Activated naive CD4-positive, alpha-beta T cell treated with anti-CD3 and anti-CD28 coated beads for 36 hours (primary cell): Measurements from ENCODE around the gene NTNG1. TPM values are rescaled to one million over a fixed set of nuclear protein-coding genes. Genes with fewer than 3 reads are reported as not detected.

Experiments used
- CTCF ChIA-PET: fragments of 350-600 bp; sonication (Branson Sonifier 250); formaldehyde crosslinking; loops from one replicate; lab custom pipeline; 2021; ENCODE audit warnings: antibody characterized with exemption; lab: Charles Lee
- DNase-seq: peaks from one replicate; pipeline ENCODE4 v3.0.0-alpha.2; 2020
- H3K27ac Mint-ChIP-seq: one replicate; pipeline ENCODE4 v1.8.0; 2021; ENCODE audit warnings: mild to moderate bottlenecking, mixed read lengths
- H3K27me3 Mint-ChIP-seq: one replicate; pipeline ENCODE4 v1.8.0; 2021; ENCODE audit warnings: low read depth, mixed read lengths
- H3K36me3 Mint-ChIP-seq: one replicate; pipeline ENCODE4 v1.8.0; 2021; ENCODE audit warnings: low read depth, mixed read lengths
- H3K4me1 Mint-ChIP-seq: one replicate; pipeline ENCODE4 v1.8.0; 2021; ENCODE audit warnings: low read depth, mixed read lengths
- H3K4me3 Mint-ChIP-seq: one replicate; pipeline ENCODE4 v1.8.0; 2021; ENCODE audit warnings: mild to moderate bottlenecking, moderate library complexity, mixed read lengths
- H3K9me3 Mint-ChIP-seq: one replicate; pipeline ENCODE4 v1.8.0; 2021; ENCODE audit warnings: mixed read lengths
- intact Hi-C: fragments of 100-400 bp; cut with micrococcal nuclease; formaldehyde crosslinking; loops from one replicate; pipeline ENCODE4 v1.15.1; 2023
- total RNA-seq, 2 experiments: library from RNA; stranded (reverse); gene quantifications; one replicate each; pipeline ENCODE4 v1.2.3, GENCODE V29; 2021

The NTNG1 gene
- total RNA-seq, 2 experiments from 2014 or later, result not detected

- no peaks in the 10 kb centered on the region for H3K4me1 Mint-ChIP-seq
- CTCF ChIA-PET, result interaction anchor here (1.3 to 1.4 kb wide), 2 partner anchors 14 to 255 kb away, joined by 3 to 4 read pairs; no protein-coding TSS in a partner anchor
- peak; percentile 16 for DNase-seq
- no peaks in the 10 kb centered on the region for H3K36me3 Mint-ChIP-seq
- H3K27me3 Mint-ChIP-seq, result peaks cover 2% of the 10 kb centered on the region
- no peak overlapping the region for H3K27ac Mint-ChIP-seq
- H3K4me3 Mint-ChIP-seq, result no peak overlapping the region
- H3K9me3 Mint-ChIP-seq, result no peaks in the 10 kb centered on the region
- intact Hi-C loops, result loop anchor here (2.0 to 5.0 kb wide), 2 partner anchors 252 to 470 kb away; no protein-coding TSS in a partner anchor
Observed at GRCh38 chr1:107277022-107277421, 136.2 kb downstream of the NTNG1 start.

- no peak for DNase-seq
- Mint-ChIP-seq H3K36me3 (no peaks in the 10 kb centered on the region), H3K9me3 (no peaks in the 10 kb centered on the region), H3K4me1 (no peaks in the 10 kb centered on the region), H3K27ac (no peak overlapping the region), H3K4me3 (no peak overlapping the region), H3K27me3 (no peaks in the 10 kb centered on the region)
- CTCF ChIA-PET, result no interaction called here
- intact Hi-C loops, result no loop called here
Observed at GRCh38 chr1:107286125-107286524, 145.3 kb downstream of the NTNG1 start.

GRCh38 chr1:107291987-107292386, 151.1 kb downstream of the NTNG1 start:
- H3K27ac Mint-ChIP-seq, result no peak overlapping the region
- H3K27me3 Mint-ChIP-seq, result no peaks in the 10 kb centered on the region
- DNase-seq, result no peak
- no peak overlapping the region for H3K4me3 Mint-ChIP-seq
- intact Hi-C loops, result no loop called here
- H3K4me1 Mint-ChIP-seq, result no peaks in the 10 kb centered on the region
- CTCF ChIA-PET, result no interaction called here
- H3K9me3 Mint-ChIP-seq, result no peaks in the 10 kb centered on the region
- no peaks in the 10 kb centered on the region for H3K36me3 Mint-ChIP-seq

- DNase-seq, result no peak
- intact Hi-C loops, result no loop called here
- Mint-ChIP-seq H3K4me3 (no peak overlapping the region), H3K36me3 (no peaks in the 10 kb centered on the region), H3K27me3 (no peaks in the 10 kb centered on the region), H3K9me3 (no peaks in the 10 kb centered on the region), H3K4me1 (no peaks in the 10 kb centered on the region), H3K27ac (no peak overlapping the region)
- CTCF ChIA-PET, result no interaction called here
Observed at GRCh38 chr1:107293901-107294613, 153.2 kb downstream of the NTNG1 start.

- H3K27ac Mint-ChIP-seq, result no peak overlapping the region
- H3K36me3 Mint-ChIP-seq, result no peaks in the 10 kb centered on the region
- H3K4me3 Mint-ChIP-seq, result no peak overlapping the region
- DNase-seq, result no peak
- CTCF ChIA-PET, result interaction anchor here (0.6 kb wide), 1 partner anchor 10 kb away, joined by 4 read pairs; no protein-coding TSS in a partner anchor
- intact Hi-C loops, result no loop called here
- no peaks in the 10 kb centered on the region for H3K9me3 Mint-ChIP-seq
- no peaks in the 10 kb centered on the region for H3K4me1 Mint-ChIP-seq
- H3K27me3 Mint-ChIP-seq, result no peaks in the 10 kb centered on the region
Observed at GRCh38 chr1:107294686-107295085, 153.8 kb downstream of the NTNG1 start.

- intact Hi-C loops, result no loop called here
- H3K9me3 Mint-ChIP-seq, result no peaks in the 10 kb centered on the region
- no peaks in the 10 kb centered on the region for H3K4me1 Mint-ChIP-seq
- no peaks in the 10 kb centered on the region for H3K27me3 Mint-ChIP-seq
- H3K27ac Mint-ChIP-seq, result no peak overlapping the region
- no peaks in the 10 kb centered on the region for H3K36me3 Mint-ChIP-seq
- CTCF ChIA-PET, result no interaction called here
- no peak for DNase-seq
- no peak overlapping the region for H3K4me3 Mint-ChIP-seq
Observed at GRCh38 chr1:107297681-107298080, 156.8 kb downstream of the NTNG1 start.

GRCh38 chr1:107298526-107298925, 157.7 kb downstream of the NTNG1 start:
- DNase-seq, result no peak
- CTCF ChIA-PET, result no interaction called here
- Mint-ChIP-seq H3K4me1 (no peaks in the 10 kb centered on the region), H3K9me3 (no peaks in the 10 kb centered on the region), H3K36me3 (no peaks in the 10 kb centered on the region), H3K27me3 (no peaks in the 10 kb centered on the region), H3K4me3 (no peak overlapping the region), H3K27ac (no peak overlapping the region)
- intact Hi-C loops, result no loop called here

- DNase-seq, result no peak
- H3K27me3 Mint-ChIP-seq, result no peaks in the 10 kb centered on the region
- no peak overlapping the region for H3K4me3 Mint-ChIP-seq
- H3K4me1 Mint-ChIP-seq, result no peaks in the 10 kb centered on the region
- CTCF ChIA-PET, result no interaction called here
- H3K27ac Mint-ChIP-seq, result no peak overlapping the region
- intact Hi-C loops, result no loop called here
- no peaks in the 10 kb centered on the region for H3K9me3 Mint-ChIP-seq
- H3K36me3 Mint-ChIP-seq, result no peaks in the 10 kb centered on the region
Observed at GRCh38 chr1:107299521-107299920, 158.7 kb downstream of the NTNG1 start.

GRCh38 chr1:107309962-107310361, 169.1 kb downstream of the NTNG1 start:
- no peak for DNase-seq
- Mint-ChIP-seq H3K9me3 (no peaks in the 10 kb centered on the region), H3K4me3 (no peak overlapping the region), H3K27ac (no peak overlapping the region), H3K36me3 (no peaks in the 10 kb centered on the region), H3K4me1 (no peaks in the 10 kb centered on the region), H3K27me3 (peaks cover 2% of the 10 kb centered on the region)
- CTCF ChIA-PET, result no interaction called here
- intact Hi-C loops, result no loop called here

GRCh38 chr1:107315652-107316051, 174.8 kb downstream of the NTNG1 start:
- Mint-ChIP-seq H3K9me3 (no peaks in the 10 kb centered on the region), H3K27me3 (peaks cover 2% of the 10 kb centered on the region), H3K36me3 (no peaks in the 10 kb centered on the region), H3K27ac (no peak overlapping the region), H3K4me3 (no peak overlapping the region), H3K4me1 (no peaks in the 10 kb centered on the region)
- intact Hi-C loops, result no loop called here
- DNase-seq, result no peak
- CTCF ChIA-PET, result no interaction called here

GRCh38 chr1:107318932-107319331, 178.1 kb downstream of the NTNG1 start:
- Mint-ChIP-seq H3K27ac (no peak overlapping the region), H3K4me1 (no peaks in the 10 kb centered on the region), H3K36me3 (no peaks in the 10 kb centered on the region), H3K4me3 (no peak overlapping the region), H3K27me3 (no peaks in the 10 kb centered on the region), H3K9me3 (no peaks in the 10 kb centered on the region)
- CTCF ChIA-PET, result no interaction called here
- DNase-seq, result no peak
- intact Hi-C loops, result no loop called here

- no peaks in the 10 kb centered on the region for H3K27me3 Mint-ChIP-seq
- no peaks in the 10 kb centered on the region for H3K9me3 Mint-ChIP-seq
- DNase-seq, result no peak
- H3K4me3 Mint-ChIP-seq, result no peak overlapping the region
- H3K27ac Mint-ChIP-seq, result no peak overlapping the region
- H3K36me3 Mint-ChIP-seq, result no peaks in the 10 kb centered on the region
- intact Hi-C loops, result no loop called here
- CTCF ChIA-PET, result no interaction called here
- no peaks in the 10 kb centered on the region for H3K4me1 Mint-ChIP-seq
Observed at GRCh38 chr1:107323784-107324183, 182.9 kb downstream of the NTNG1 start.

- no peaks in the 10 kb centered on the region for H3K4me1 Mint-ChIP-seq
- no peak overlapping the region for H3K4me3 Mint-ChIP-seq
- intact Hi-C loops, result no loop called here
- no peaks in the 10 kb centered on the region for H3K27me3 Mint-ChIP-seq
- no peak overlapping the region for H3K27ac Mint-ChIP-seq
- H3K9me3 Mint-ChIP-seq, result no peaks in the 10 kb centered on the region
- no peaks in the 10 kb centered on the region for H3K36me3 Mint-ChIP-seq
- DNase-seq, result no peak
- CTCF ChIA-PET, result interaction anchor here (0.7 kb wide), 1 partner anchor 229 kb away, joined by 3 read pairs; no protein-coding TSS in a partner anchor
Observed at GRCh38 chr1:107326824-107327445, 186.1 kb downstream of the NTNG1 start.
